ENCODE measurements around the gene SCD5. TPM values are rescaled to one million over a fixed set of nuclear protein-coding genes. Genes with fewer than 3 reads are reported as not detected.

SCD5 gene
- total RNA-seq, 1 experiment from 2014 or later = 16.3 TPM

- H3K27me3 Mint-ChIP-seq (ENCODE audit: unreplicated experiment) = no peaks in the 10 kb centered on the region
- CTCF ChIA-PET = no interaction called here
- no peaks in the 10 kb centered on the region for H3K4me1 Mint-ChIP-seq (ENCODE audit: low read depth, unreplicated experiment)
- no peak for TF ChIP-seq CTCF (IDR thresholded peaks at IDR 0.05; ENCODE audit: unreplicated experiment)
- intact Hi-C loops (cut with micrococcal nuclease; ENCODE audit: unreplicated experiment) = no loop called here
- no peak for DNase-seq
- no TSS peak for BruUV-seq (replicated peaks)
- H3K9me3 Mint-ChIP-seq (ENCODE audit: low read depth, unreplicated experiment) = no peaks in the 10 kb centered on the region
- no peak overlapping the region for H3K4me3 Mint-ChIP-seq (ENCODE audit: low read depth, unreplicated experiment)
- no peaks in the 10 kb centered on the region for H3K36me3 Mint-ChIP-seq (ENCODE audit: insufficient read depth, unreplicated experiment)
- no peak overlapping the region for H3K27ac Mint-ChIP-seq (ENCODE audit: unreplicated experiment)
Observed at GRCh38 chr4:82604522-82604921, 194.1 kb downstream of the SCD5 start.

GRCh38 chr4:82601242-82602015 lies 197.2 kb downstream of the SCD5 start:
- no peaks in the 10 kb centered on the region for H3K36me3 Mint-ChIP-seq (ENCODE audit: insufficient read depth, unreplicated experiment)
- H3K27me3 Mint-ChIP-seq (ENCODE audit: unreplicated experiment) = no peaks in the 10 kb centered on the region
- CTCF ChIA-PET = no interaction called here
- intact Hi-C loops (cut with micrococcal nuclease; ENCODE audit: unreplicated experiment) = no loop called here
- TF ChIP-seq CTCF (IDR thresholded peaks at IDR 0.05; ENCODE audit: unreplicated experiment) = no peak
- no peak for DNase-seq
- no peak overlapping the region for H3K27ac Mint-ChIP-seq (ENCODE audit: unreplicated experiment)
- BruUV-seq (replicated peaks) = no TSS peak
- no peaks in the 10 kb centered on the region for H3K4me1 Mint-ChIP-seq (ENCODE audit: low read depth, unreplicated experiment)
- H3K4me3 Mint-ChIP-seq (ENCODE audit: low read depth, unreplicated experiment) = no peak overlapping the region
- H3K9me3 Mint-ChIP-seq (ENCODE audit: low read depth, unreplicated experiment) = no peaks in the 10 kb centered on the region

- DNase-seq = no peak
- peaks cover 13% of the 10 kb centered on the region for H3K27me3 Mint-ChIP-seq (ENCODE audit: unreplicated experiment)
- no TSS peak for BruUV-seq (replicated peaks)
- no peaks in the 10 kb centered on the region for H3K36me3 Mint-ChIP-seq (ENCODE audit: insufficient read depth, unreplicated experiment)
- intact Hi-C loops (cut with micrococcal nuclease; ENCODE audit: unreplicated experiment) = no loop called here
- CTCF ChIA-PET = no interaction called here
- no peaks in the 10 kb centered on the region for H3K9me3 Mint-ChIP-seq (ENCODE audit: low read depth, unreplicated experiment)
- H3K4me3 Mint-ChIP-seq (ENCODE audit: low read depth, unreplicated experiment) = no peak overlapping the region
- no peak overlapping the region for H3K27ac Mint-ChIP-seq (ENCODE audit: unreplicated experiment)
- TF ChIP-seq CTCF (IDR thresholded peaks at IDR 0.05; ENCODE audit: unreplicated experiment) = no peak
- H3K4me1 Mint-ChIP-seq (ENCODE audit: low read depth, unreplicated experiment) = no peaks in the 10 kb centered on the region
Observed at GRCh38 chr4:82599336-82599735, 199.3 kb downstream of the SCD5 start.

GRCh38 chr4:82594456-82594855 lies 204.1 kb downstream of the SCD5 start:
- intact Hi-C loops (cut with micrococcal nuclease; ENCODE audit: unreplicated experiment) = no loop called here

More at GRCh38 chr4:82594456-82594855, 204.1 kb downstream of the SCD5 start:
- BruUV-seq (replicated peaks) = no TSS peak
- no peak for DNase-seq
- CTCF ChIA-PET = no interaction called here
- TF ChIP-seq CTCF (IDR thresholded peaks at IDR 0.05; ENCODE audit: unreplicated experiment) = no peak
- no peaks in the 10 kb centered on the region for H3K4me1 Mint-ChIP-seq (ENCODE audit: low read depth, unreplicated experiment)
- no peaks in the 10 kb centered on the region for H3K9me3 Mint-ChIP-seq (ENCODE audit: low read depth, unreplicated experiment)
- H3K4me3 Mint-ChIP-seq (ENCODE audit: low read depth, unreplicated experiment) = no peak overlapping the region
- H3K36me3 Mint-ChIP-seq (ENCODE audit: insufficient read depth, unreplicated experiment) = no peaks in the 10 kb centered on the region
- H3K27ac Mint-ChIP-seq (ENCODE audit: unreplicated experiment) = no peak overlapping the region
- peaks cover 30% of the 10 kb centered on the region for H3K27me3 Mint-ChIP-seq (ENCODE audit: unreplicated experiment)
